ENCODE measurements around the gene RUNX1.
A peak's percentile ranks its signal among the peaks of the same experiment; 100 is the strongest.

Gene RUNX1

DNA sequence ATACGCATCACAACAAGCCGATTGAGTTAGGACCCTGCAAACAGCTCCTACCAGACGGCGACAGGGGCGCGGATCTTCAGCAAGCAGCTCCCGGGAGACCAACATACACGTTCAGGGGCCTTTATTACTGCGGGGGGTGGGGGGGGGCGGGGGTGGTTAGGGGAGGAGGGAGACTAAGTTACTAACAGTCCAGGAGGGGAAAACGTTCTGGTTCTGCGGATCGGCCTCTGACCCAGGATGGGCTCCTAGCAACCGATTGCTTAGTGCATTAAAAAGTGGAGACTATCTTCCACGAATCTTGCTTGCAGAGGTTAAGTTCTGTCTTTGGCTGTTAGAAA lies 162.0 kb downstream of the RUNX1 start:
- peak; percentile 50 for DNase-seq (ENCODE audit: insufficient read length, low spot score)
- no peak for TF ChIP-seq POLR2A (IDR thresholded peaks at IDR 0.05; ENCODE audit: low read depth, low read length)
- FAIRE-seq: no peak

DNA sequence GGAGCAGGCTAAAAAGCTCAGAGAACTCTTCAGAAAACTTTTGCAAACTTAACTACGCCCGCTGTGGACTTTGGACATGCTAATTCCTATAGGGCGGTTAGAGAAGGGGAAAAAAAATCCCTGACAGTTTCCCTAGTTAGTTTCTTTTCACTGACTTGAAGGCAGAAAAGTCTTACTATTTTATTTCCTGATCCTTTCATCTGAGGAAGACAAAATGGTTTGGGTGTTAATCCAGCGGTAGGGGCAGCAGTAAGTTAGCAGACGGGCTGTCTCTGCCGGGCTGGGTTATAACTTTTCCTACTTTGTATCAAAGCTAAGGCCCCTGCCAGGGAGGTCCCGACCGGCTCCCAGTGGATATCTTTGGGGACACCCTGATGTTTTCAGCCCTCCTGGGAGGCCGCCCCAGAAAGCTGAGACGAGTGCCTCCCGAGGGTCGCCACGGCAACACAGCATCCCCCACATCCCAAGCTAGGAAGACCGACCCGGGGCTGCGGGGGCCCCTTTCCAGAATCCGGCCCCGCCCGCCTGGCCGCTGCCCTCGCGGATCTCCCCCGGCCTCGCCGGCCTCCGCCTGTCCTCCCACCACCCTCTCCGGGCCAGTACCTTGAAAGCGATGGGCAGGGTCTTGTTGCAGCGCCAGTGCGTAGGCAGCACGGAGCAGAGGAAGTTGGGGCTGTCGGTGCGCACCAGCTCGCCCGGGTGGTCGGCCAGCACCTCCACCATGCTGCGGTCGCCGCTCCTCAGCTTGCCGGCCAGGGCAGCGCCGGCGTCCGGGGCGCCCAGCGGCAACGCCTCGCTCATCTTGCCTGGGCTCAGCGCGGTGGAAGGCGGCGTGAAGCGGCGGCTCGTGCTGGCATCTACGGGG lies 162.6 kb downstream of the RUNX1 start:
- FAIRE-seq (no peak), DNase-seq (ENCODE audit: insufficient read length, low spot score) (no peak)
- TF ChIP-seq POLR2A (IDR thresholded peaks at IDR 0.05; ENCODE audit: low read depth, low read length): peak; percentile 42; the same call in 1 of the 2 replicates

DNA sequence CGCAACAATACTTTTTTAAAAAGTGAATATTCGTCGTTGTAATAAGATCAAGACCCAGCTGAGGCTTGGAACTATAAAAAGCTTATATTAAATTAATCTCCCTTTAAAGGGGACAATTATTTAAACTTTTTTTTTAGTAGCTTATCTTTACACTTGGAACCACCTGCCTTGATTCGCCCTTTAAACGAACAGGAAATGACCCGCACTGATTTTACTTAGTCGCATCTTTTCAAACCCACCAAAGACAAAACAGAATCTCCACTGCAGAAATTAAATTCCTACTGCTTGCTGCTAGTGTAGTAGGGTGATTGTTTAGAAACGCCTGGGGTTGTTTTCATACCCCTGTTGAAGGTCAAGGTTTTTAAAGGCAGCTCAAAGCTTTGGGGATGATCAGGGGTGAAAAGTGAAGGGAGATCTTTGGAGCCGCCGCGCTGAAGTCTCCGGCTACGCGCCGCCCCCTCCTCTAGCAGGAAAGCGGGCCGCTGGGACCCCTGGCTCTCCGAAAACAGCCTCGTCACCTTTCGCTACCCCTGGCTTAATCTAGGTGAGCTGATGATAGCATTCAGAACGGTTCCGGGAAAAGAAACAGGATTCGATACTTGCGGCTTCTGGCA lies 163.4 kb downstream of the RUNX1 start:
- DNase-seq (ENCODE audit: insufficient read length, low spot score) (no peak), FAIRE-seq (no peak)
- no peak for TF ChIP-seq POLR2A (IDR thresholded peaks at IDR 0.05; ENCODE audit: low read depth, low read length)

DNA sequence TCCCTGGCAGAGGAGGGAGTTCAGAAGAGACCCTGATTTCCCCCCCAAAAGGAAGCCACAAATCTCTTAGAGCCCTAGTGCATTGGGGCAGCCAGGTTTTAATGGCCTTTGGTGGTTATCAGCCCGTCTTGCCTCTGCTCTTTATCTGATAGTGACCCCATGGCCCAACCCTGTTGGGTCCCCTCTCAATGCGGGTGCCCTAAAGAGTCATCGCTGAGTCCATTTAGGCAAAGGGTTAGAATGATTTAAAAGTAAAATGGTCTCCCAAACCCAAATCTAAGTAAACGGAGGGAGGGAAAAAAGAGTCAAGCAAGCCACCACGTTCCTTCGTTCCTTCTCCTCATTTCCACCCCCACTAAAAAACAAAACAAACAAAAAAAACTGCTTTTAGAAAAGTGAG lies 164.0 kb downstream of the RUNX1 start:
- DNase-seq (ENCODE audit: insufficient read length, low spot score) (no peak), FAIRE-seq (no peak)
- no peak for TF ChIP-seq POLR2A (IDR thresholded peaks at IDR 0.05; ENCODE audit: low read depth, low read length)

DNA sequence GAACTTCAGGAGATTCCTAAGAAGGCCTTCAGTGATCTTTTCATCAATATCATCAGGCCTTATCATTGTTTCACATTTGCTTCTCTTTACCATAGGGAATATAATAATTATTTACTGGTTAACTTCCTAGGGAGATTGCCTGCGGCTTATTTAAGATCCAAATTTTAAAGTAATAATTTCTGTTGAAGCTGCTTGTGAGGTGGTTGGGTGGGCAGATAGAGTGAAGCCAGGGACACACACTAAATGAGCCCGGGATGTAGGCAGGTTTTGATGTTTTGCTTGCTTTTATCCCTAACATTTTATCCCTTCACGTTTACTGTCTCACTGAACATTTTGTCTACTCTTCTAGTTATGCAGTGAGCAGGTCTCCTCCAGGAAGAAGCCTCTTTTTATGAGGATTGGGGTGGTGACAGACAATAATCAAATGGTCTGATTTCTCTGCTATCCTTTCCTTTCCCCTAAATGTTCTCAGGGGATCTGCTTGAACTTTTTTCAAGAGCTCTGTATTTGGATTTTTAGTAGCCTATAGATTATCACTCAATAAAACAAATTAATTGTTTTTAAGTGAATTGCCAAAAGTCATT lies 164.7 kb downstream of the RUNX1 start:
- TF ChIP-seq POLR2A (IDR thresholded peaks at IDR 0.05; ENCODE audit: low read depth, low read length): no peak
- FAIRE-seq: no peak
- no peak for DNase-seq (ENCODE audit: insufficient read length, low spot score)

DNA sequence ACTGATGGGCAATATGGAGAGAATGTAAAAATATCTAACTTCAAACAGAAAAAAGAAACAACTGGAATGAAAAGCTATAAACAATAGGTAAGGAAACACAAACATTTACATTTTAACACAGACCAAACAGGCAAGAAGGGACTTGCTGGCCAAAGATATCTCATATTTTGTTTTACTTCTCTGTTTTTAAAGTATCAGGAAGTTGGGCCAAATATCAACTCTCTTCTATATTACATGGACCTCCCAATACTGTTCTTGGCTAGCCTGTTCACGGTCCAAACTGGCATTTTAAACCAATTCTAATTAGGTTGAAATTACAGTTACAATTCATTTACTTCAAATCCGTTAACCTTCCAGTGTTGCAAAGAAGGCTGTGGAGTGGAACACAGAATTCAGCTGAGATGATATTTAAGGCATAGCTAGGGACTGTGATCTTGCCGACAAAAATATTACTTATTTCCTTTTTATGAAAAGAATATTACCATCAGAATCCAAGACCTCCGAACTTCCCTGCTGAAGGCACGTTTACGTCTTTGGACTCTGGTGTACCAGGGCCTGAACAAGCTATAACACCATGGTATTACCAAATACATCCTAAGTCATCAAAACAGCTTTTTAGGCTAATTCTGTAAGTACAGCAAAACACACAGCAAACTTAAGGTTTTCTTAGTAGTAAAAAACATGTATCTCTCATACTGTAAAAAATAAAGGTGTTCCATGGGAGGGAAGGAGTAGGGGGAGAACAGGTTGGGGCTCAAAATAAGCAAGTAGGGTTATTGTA lies 165.4 kb downstream of the RUNX1 start:
- FAIRE-seq: no peak
- no peak for DNase-seq (ENCODE audit: insufficient read length, low spot score)
- TF ChIP-seq POLR2A (IDR thresholded peaks at IDR 0.05; ENCODE audit: low read depth, low read length): no peak

DNA sequence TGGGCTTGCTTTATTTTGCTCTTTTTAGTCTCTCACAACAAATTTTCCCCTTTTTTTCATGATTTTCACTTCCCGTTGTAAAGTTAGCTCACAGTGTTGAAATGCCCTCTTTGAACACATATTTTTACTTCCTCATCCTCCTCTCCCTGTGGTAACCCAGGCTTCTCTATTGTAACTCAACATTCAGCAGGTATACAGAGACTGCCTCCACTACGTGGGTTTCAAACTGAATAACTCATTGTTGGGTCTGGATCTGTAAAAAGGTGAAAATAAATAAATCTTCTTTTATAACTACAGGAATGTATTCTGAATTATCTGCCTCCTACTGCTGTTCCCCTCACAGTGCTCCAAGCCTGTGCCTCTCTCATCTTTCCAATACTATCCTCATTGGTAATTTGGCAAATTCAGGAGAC lies 166.4 kb downstream of the RUNX1 start:
- DNase-seq (ENCODE audit: insufficient read length, low spot score): no peak
- no peak for TF ChIP-seq POLR2A (IDR thresholded peaks at IDR 0.05; ENCODE audit: low read depth, low read length)
- no peak for FAIRE-seq

DNA sequence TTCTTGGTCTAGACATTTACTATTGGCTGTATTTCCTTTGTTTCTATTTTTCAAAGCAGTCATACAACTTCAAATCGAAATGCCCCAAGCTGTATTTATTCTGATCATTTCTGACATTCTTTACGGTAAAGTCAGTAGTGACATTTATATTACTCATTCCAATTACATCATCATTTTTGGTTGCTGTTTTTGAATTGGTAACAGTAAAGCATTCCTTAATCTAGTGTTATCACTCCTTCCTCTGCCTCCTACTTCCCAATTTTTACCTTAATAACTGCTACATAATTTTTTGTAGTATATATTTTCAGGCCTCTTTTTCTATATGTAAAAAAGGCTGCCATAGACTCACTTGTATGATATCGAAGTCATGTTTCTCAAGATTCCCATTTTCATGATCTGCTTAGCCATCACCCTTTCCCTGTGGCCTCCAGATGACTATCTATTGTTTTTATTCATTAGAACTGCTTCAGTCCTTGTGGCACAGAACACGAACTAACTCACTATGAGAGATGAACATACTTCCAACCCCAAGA lies 167.2 kb downstream of the RUNX1 start:
- FAIRE-seq (peak; percentile 87), DNase-seq (ENCODE audit: insufficient read length, low spot score) (peak; percentile 40)
- no peak for TF ChIP-seq POLR2A (IDR thresholded peaks at IDR 0.05; ENCODE audit: low read depth, low read length)

DNA sequence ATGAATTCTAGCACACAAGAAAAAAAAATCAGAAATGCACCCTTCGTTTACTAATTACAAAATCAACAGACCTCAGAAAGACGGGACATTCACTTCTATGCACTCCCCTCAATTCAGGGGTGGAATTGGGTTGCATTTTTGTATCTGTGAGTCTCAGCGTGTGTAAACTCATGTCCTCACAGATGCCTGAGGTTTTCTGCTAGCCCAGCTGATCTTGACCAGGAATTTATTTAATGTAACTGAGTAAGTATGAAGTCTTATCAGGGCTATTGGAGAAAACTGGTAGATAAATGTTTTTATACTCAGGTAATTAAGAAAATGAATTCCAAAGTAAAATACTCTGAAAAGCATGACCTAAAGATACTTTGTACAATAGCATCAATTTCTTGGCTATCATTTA lies 167.7 kb downstream of the RUNX1 start:
- DNase-seq (ENCODE audit: insufficient read length, low spot score): no peak
- peak; percentile 15 for FAIRE-seq
- no peak for TF ChIP-seq POLR2A (IDR thresholded peaks at IDR 0.05; ENCODE audit: low read depth, low read length)

DNA sequence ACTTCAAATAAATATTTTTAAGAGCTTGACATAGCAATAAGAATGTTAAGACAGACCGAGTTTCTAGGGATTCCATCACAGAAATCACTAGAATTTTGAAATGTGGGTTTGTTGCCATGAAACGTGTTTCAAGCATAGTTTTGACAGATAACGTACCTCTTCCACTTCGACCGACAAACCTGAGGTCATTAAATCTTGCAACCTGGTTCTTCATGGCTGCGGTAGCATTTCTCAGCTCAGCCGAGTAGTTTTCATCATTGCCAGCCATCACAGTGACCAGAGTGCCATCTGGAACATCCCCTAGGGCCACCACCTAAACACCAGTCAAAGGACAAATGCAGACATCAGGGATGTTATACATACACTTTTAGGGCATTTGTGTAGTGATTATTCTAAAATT lies 168.7 kb downstream of the RUNX1 start:
- no peak for TF ChIP-seq POLR2A (IDR thresholded peaks at IDR 0.05; ENCODE audit: low read depth, low read length)
- FAIRE-seq (no peak), DNase-seq (ENCODE audit: insufficient read length, low spot score) (no peak)

DNA sequence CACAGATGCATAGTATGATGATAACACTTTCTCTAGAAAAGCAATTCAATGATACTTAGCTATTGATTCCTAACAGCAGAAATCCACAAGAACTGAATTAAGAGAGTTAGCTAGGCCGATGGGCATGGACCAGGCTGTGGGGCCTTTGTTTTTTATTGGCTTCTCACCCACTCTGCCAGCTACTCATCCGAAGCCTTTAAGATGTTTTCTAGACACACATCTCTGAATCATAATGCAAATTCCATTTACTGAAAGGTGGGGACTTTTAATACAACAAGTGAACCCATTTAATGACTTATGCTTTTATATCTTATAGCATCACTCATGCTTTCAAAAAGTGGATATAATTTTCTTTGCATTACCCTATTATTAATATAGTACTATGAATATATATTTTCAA lies 170.2 kb downstream of the RUNX1 start:
- DNase-seq (ENCODE audit: insufficient read length, low spot score): no peak
- no peak for TF ChIP-seq POLR2A (IDR thresholded peaks at IDR 0.05; ENCODE audit: low read depth, low read length)

DNA sequence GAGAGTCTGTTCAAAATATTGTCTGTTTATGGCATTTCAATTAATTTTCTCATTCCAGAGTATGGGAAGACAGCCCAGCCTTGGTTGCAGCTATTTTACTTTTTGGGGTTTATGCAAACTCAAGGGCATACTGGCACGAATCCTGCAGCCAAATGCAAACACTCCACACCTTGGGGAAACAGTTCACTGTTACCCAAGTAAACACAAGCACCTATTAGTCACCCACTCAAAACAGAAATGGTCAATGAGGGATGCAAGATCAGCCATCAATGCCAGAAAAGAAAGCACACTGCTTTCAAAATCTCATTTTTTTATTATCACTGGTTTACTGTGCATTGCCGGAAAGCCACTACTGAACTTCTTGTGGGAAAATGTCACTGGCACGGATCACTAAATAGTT lies 170.6 kb downstream of the RUNX1 start:
- DNase-seq (ENCODE audit: insufficient read length, low spot score): no peak
- TF ChIP-seq POLR2A (IDR thresholded peaks at IDR 0.05; ENCODE audit: low read depth, low read length): no peak
- FAIRE-seq: no peak

More for the DNA sequence above, 170.2 kb downstream of the RUNX1 start:
- FAIRE-seq: no peak

DNA sequence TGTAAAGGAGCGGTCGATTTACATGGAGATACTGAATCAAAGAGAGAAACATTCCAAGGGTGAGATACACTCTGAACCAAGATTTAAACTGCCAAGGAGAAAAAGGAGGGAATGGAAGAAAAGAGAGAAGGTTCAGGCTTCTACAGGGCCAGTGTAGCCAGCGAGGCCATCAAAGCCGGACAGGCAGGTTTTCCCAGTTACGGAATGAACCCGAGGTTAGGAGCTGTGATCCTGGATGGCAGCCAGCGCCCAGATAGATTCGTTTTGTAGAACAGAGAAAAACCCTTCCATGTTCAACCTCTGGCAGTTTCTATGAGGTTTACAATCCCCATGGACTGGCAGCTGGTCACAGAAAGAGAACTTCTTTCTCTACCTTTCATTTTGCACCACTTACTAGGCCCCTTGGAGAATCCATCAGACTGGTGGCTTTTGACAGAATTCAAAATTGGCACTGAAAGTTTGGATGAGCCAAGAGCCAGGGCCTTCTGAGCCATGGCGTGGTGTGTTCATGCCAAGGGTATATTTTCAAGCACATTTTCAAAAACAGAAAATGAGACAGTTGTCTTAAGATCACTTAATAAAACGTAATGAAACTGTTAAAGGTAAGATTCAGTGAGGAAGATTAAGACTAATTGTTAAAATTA lies 171.5 kb downstream of the RUNX1 start:
- FAIRE-seq (no peak), DNase-seq (ENCODE audit: insufficient read length, low spot score) (no peak)
- TF ChIP-seq POLR2A (IDR thresholded peaks at IDR 0.05; ENCODE audit: low read depth, low read length): no peak
